Subcutaneous abdominal adipose tissue (tissue), 5 donors: ENCODE measurements around the gene STRBP.
A peak's percentile ranks its signal among the peaks of the same experiment; 100 is the strongest.

Experiments
- H3K27ac ChIP-seq: one replicate; pipeline ENCODE4 v1.7.0; 2013; ENCODE audit warnings: low read depth, mild to moderate bottlenecking, inconsistent platforms, low read length, moderate library complexity
- H3K27me3 ChIP-seq, 5 donors: one replicate each; pipeline ENCODE4 v1.7.0; 2013; ENCODE audit warnings: low read length in 5 of 5, inconsistent platforms in 1 of 5; ENCODE audit not compliant: control insufficient read depth in 5 of 5, insufficient read depth in 4 of 5
- H3K36me3 ChIP-seq, 5 donors: one replicate each; pipeline ENCODE4 v1.7.0; 2013; ENCODE audit warnings: low read length in 5 of 5; ENCODE audit not compliant: control insufficient read depth in 5 of 5, insufficient read depth in 5 of 5
- H3K4me1 ChIP-seq, 5 donors: one replicate each; pipeline ENCODE4 v1.7.0; 2013; ENCODE audit warnings: low read length in 5 of 5, mild to moderate bottlenecking in 3 of 5, moderate library complexity in 1 of 5; ENCODE audit not compliant: control insufficient read depth in 5 of 5, insufficient read depth in 5 of 5
- H3K4me3 ChIP-seq, 5 donors: one replicate each; pipeline ENCODE4 v1.7.0; 2013; ENCODE audit warnings: low read length in 5 of 5, low read depth in 1 of 5
- H3K9ac ChIP-seq, 5 donors: one replicate each; pipeline ENCODE4 v1.7.0; 2013; ENCODE audit warnings: low read length in 5 of 5, mild to moderate bottlenecking in 4 of 5, moderate library complexity in 3 of 5
- H3K9me3 ChIP-seq, 5 donors: one replicate each; pipeline ENCODE4 v1.7.0; 2013; ENCODE audit warnings: low read length in 5 of 5; ENCODE audit not compliant: control insufficient read depth in 5 of 5
- donor health status: healthy.
- donor health status: healthy.
- donor health status: healthy.
- donor health status: healthy.
- donor health status: healthy.

STRBP gene

GRCh38 chr9:123112015-123112975 is 156.1 kb downstream of the STRBP start:
- no peaks in the 10 kb centered on the region for H3K9me3 ChIP-seq
- H3K36me3 ChIP-seq, result peaks cover 0 to 34% (median 29%) of the 10 kb centered on the region in 5 donors
- peak overlapping the region in 1 of 5 donors; percentile 17 for H3K9ac ChIP-seq
- H3K27ac ChIP-seq, result no peak overlapping the region
- no peak overlapping the region for H3K4me3 ChIP-seq
- H3K27me3 ChIP-seq, result no peaks in the 10 kb centered on the region
- H3K4me1 ChIP-seq, result peaks cover 0 to 18% (median 6%) of the 10 kb centered on the region in 5 donors

DNA sequence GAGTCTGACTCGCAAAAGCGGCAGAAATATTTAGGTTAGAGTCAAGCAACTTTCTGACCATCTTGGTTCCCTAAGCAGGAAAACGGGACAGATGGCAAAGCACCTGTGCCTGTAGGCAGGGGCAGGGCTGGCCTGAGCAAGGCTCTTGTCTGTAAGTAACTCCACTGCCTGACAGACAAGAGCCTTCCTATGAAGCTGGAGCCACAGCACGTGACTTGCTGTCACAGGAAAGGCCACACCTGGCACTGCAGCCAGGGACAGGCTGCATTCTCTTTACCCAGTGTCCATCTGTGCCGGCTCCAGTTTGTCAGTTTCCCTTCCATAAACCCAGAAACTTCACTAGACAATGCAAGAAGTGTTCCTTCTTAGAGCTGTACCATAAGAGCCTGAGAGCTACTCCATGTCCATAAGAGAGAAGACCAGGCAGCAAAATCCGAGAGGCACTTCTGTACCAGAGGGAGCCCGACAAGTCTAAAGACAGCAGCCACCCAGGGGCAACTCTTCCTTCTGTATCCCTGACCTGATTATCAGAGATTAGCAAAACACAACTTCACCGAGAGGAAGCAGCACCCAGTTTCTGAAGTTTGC is 156.9 kb downstream of the STRBP start:
- Histone ChIP-seq H3K9ac (peak overlapping the region in 1 of 5 donors; percentile 17), H3K27ac (no peak overlapping the region)

DNA sequence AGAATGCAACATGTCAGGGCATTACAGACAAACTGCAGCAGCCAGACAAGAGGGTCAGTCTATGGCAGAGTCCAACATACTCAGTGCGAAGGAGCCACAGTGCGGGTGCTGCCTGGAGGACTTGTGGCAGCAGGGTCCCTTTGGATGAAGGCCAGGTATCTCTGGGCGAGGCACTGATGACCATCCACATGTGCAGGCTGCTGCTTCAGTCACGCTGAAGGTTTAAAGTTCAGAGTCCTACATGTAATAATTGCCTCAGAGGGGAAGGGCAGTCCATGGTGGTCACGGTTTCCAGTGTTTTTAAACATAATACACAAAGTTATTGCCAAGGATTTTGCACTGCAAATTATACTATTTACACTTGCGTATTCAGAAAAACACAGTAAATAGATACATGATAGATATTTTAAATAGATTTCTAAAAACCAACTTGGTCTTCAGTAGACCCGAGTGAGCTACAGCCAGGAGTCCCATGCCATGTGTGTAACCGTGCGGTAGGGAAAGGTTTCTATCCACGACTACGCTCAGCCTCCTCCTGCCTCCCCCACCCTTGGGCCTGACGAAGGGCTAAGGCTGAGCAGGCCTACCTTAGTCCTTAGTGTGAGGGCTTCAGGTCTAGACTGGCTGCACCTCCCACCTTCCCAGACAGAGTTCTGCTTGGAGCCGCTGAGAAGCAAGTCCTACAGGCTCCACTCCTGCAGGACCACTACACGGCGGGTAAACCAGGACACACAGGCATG is 158.7 kb downstream of the STRBP start:
- Histone ChIP-seq H3K36me3 (peaks cover 0 to 54% (median 46%) of the 10 kb centered on the region in 5 donors), H3K27ac (no peak overlapping the region)

More for the DNA sequence above, 156.9 kb downstream of the STRBP start:
- no peaks in the 10 kb centered on the region for H3K9me3 ChIP-seq
- peaks cover 0 to 18% (median 6%) of the 10 kb centered on the region in 5 donors for H3K4me1 ChIP-seq
- peaks cover 0 to 40% (median 33%) of the 10 kb centered on the region in 5 donors for H3K36me3 ChIP-seq
- H3K27me3 ChIP-seq, result no peaks in the 10 kb centered on the region
- H3K4me3 ChIP-seq, result no peak overlapping the region

GRCh38 chr9:123108976-123109375 is 159.4 kb downstream of the STRBP start:
- Histone ChIP-seq H3K4me3 (no peak overlapping the region), H3K9me3 (no peaks in the 10 kb centered on the region), H3K27me3 (no peaks in the 10 kb centered on the region), H3K27ac (no peak overlapping the region), H3K36me3 (peaks cover 0 to 60% (median 52%) of the 10 kb centered on the region in 5 donors), H3K9ac (no peak overlapping the region), H3K4me1 (peaks cover 0 to 13% (median 6%) of the 10 kb centered on the region in 5 donors)

More for the DNA sequence above, 158.7 kb downstream of the STRBP start:
- Histone ChIP-seq H3K4me3 (no peak overlapping the region), H3K27me3 (no peaks in the 10 kb centered on the region), H3K9me3 (no peaks in the 10 kb centered on the region), H3K4me1 (peaks cover 0 to 13% (median 6%) of the 10 kb centered on the region in 5 donors), H3K9ac (no peak overlapping the region)

DNA sequence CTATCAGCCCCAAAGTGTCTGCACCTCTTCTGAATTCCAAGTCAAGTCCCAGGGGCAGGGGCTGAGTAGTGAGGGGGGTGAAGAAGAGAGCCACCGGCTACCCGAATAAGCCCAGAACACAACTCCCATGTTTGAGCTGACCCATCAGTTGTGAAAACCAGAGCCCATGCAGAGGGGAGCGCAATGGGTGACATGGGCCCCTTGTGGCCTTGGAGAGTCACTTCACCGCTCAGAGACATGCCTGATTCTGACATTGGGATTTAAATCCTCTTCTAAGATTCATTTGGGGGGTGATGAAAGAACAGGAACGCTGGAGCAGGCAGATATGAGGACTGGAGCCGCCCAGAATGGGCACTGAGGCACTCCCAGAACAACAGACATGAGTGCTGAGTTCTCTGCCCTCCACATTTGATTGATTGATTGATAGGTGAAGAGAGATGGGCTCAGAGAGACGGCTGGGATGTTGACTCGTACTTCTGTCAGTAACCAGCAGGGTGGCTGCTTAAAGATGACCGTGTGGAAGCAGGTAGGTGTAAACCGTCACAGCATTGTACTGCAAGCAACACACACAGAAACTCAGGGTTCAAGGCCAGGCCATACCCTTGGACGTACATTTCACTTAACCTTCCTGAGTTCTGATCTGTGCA is 160.6 kb downstream of the STRBP start:
- no peak overlapping the region for H3K4me3 ChIP-seq
- H3K9me3 ChIP-seq, result no peaks in the 10 kb centered on the region
- H3K27me3 ChIP-seq, result no peaks in the 10 kb centered on the region
- no peak overlapping the region for H3K9ac ChIP-seq
- H3K4me1 ChIP-seq, result peaks cover 0 to 13% (median 6%) of the 10 kb centered on the region in 5 donors
- peaks cover 0 to 68% (median 59%) of the 10 kb centered on the region in 5 donors for H3K36me3 ChIP-seq
- H3K27ac ChIP-seq, result no peak overlapping the region

DNA sequence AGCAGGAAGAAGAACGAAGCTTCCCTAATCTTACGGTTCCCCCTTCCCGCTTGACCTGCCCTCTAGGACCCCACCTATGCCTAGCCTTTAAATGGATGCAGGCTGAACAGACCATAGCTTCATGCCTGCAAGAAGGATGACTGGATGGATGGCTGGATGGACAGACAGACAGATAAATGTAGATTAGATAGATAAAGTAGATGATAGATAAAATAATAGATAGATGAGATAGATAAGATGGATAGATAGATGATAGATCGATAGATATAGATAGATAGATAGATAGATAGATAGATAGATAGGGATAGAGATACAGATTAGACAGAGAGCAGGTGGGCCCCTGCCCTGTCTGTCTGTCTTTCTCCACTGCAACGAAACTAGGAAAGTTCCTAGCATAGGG is 162.9 kb downstream of the STRBP start:
- peaks cover 8 to 88% (median 74%) of the 10 kb centered on the region in 5 donors for H3K36me3 ChIP-seq
- H3K9me3 ChIP-seq, result no peaks in the 10 kb centered on the region
- H3K27me3 ChIP-seq, result no peaks in the 10 kb centered on the region
- H3K4me1 ChIP-seq, result peaks cover 0 to 3% (median 0%) of the 10 kb centered on the region in 5 donors
- H3K9ac ChIP-seq, result no peak overlapping the region
- H3K27ac ChIP-seq, result no peak overlapping the region
- H3K4me3 ChIP-seq, result no peak overlapping the region

DNA sequence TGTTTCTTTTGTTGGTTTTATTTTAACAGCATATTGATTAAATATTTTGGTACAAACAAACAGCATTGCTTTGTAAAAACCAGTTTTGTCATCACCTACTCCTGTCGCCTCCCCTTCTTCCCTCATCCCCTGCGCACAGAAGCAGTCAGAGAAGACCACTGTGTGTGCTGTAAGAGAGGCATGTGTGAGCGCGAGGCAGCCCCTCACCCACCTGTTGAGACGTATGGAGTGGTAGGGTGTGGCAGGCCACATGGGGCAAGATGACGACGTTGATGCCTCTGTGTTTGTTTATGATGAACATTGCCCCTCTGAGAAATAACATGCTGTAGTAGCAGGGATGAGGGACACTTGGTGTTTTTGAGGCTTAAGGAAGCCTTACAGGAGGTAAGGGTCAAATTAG is 163.6 kb downstream of the STRBP start:
- H3K4me3 ChIP-seq, result no peak overlapping the region
- H3K9me3 ChIP-seq, result no peaks in the 10 kb centered on the region
- H3K36me3 ChIP-seq, result peaks cover 8 to 89% (median 75%) of the 10 kb centered on the region in 5 donors
- H3K9ac ChIP-seq, result no peak overlapping the region
- peaks cover 0 to 3% (median 0%) of the 10 kb centered on the region in 5 donors for H3K4me1 ChIP-seq
- no peak overlapping the region for H3K27ac ChIP-seq
- no peaks in the 10 kb centered on the region for H3K27me3 ChIP-seq

- Histone ChIP-seq H3K4me1 (peaks cover 0 to 3% (median 0%) of the 10 kb centered on the region in 5 donors), H3K27ac (no peak overlapping the region), H3K36me3 (peaks cover 25 to 89% (median 78%) of the 10 kb centered on the region in 5 donors), H3K27me3 (no peaks in the 10 kb centered on the region), H3K9me3 (no peaks in the 10 kb centered on the region), H3K9ac (no peak overlapping the region), H3K4me3 (no peak overlapping the region)
Observed at GRCh38 chr9:123102375-123103113, 165.8 kb downstream of the STRBP start.

- no peak overlapping the region for H3K27ac ChIP-seq
- H3K9ac ChIP-seq, result no peak overlapping the region
- peaks cover 39 to 78% (median 68%) of the 10 kb centered on the region in 5 donors for H3K36me3 ChIP-seq
Observed at GRCh38 chr9:123099548-123099947, 168.8 kb downstream of the STRBP start.

More at GRCh38 chr9:123099548-123099947, 168.8 kb downstream of the STRBP start:
- Histone ChIP-seq H3K9me3 (no peaks in the 10 kb centered on the region), H3K4me1 (peaks cover 0 to 3% (median 0%) of the 10 kb centered on the region in 5 donors), H3K27me3 (no peaks in the 10 kb centered on the region), H3K4me3 (no peak overlapping the region)
